ENCODE data around the gene CSTPP1. TPM values are rescaled to one million over a fixed set of nuclear protein-coding genes. Genes with fewer than 3 reads are reported as not detected.
A peak's percentile ranks its signal among the peaks of the same experiment; 100 is the strongest.

Gene CSTPP1
- total and polyA plus RNA-seq, 8 donors: 16.4 to 146 (median 37.3) TPM

- peaks cover 0 to 3% (median 1%) of the 10 kb centered on the region in 4 donors for H3K4me1 ChIP-seq
- no peak overlapping the region for H3K27ac ChIP-seq
- no peak overlapping the region for H3K4me3 ChIP-seq
- WGBS, 5 donors: 63 to 70% (median 64%) methylated on average over 22 to 23 of the region's 23 CpGs
- H3K27me3 ChIP-seq: no peaks in the 10 kb centered on the region
- peak; percentile 81 to 89 for DNase-seq
- intact Hi-C loops (cut with DNase I; ENCODE audit: low total_unique reads): loop anchor here (2.0 kb wide), 1 partner anchor 265 kb away; no protein-coding TSS in a partner anchor
- no peaks in the 10 kb centered on the region for H3K9me3 ChIP-seq
- TF ChIP-seq, protein P1, sequence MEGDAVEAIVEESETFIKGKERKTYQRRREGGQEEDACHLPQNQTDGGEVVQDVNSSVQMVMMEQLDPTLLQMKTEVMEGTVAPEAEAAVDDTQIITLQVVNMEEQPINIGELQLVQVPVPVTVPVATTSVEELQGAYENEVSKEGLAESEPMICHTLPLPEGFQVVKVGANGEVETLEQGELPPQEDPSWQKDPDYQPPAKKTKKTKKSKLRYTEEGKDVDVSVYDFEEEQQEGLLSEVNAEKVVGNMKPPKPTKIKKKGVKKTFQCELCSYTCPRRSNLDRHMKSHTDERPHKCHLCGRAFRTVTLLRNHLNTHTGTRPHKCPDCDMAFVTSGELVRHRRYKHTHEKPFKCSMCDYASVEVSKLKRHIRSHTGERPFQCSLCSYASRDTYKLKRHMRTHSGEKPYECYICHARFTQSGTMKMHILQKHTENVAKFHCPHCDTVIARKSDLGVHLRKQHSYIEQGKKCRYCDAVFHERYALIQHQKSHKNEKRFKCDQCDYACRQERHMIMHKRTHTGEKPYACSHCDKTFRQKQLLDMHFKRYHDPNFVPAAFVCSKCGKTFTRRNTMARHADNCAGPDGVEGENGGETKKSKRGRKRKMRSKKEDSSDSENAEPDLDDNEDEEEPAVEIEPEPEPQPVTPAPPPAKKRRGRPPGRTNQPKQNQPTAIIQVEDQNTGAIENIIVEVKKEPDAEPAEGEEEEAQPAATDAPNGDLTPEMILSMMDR (IDR thresholded peaks at IDR 0.05): peak in 5 of 7 experiments; percentile 79 to 95 (median 88)
- TF ChIP-seq POLR2AphosphoS5 (IDR thresholded peaks at IDR 0.05) (peak in 1 of 3 donors; percentile 68), EP300 (IDR thresholded peaks at IDR 0.05) (no peak)
- H3K36me3 ChIP-seq: peaks cover 0 to 72% (median 47%) of the 10 kb centered on the region in 4 donors
Measured at GRCh38 chr11:46889689-46890475, 46.7 kb upstream of the CSTPP1 start.

GRCh38 chr11:46890665-46891064, 45.9 kb upstream of the CSTPP1 start:
- H3K4me1 ChIP-seq: peaks cover 0 to 11% (median 8%) of the 10 kb centered on the region in 4 donors
- WGBS, 5 donors: 91 to 100% (median 94%) methylated on average over 2 of the region's 2 CpGs
- H3K27ac ChIP-seq: no peak overlapping the region
- intact Hi-C loops (cut with DNase I; ENCODE audit: low total_unique reads): no loop called here
- TF ChIP-seq POLR2A (IDR thresholded peaks at IDR 0.05) (no peak), EP300 (IDR thresholded peaks at IDR 0.05) (no peak), POLR2AphosphoS5 (IDR thresholded peaks at IDR 0.05) (no peak)
- DNase-seq: no peak
- no peaks in the 10 kb centered on the region for H3K27me3 ChIP-seq
- H3K4me3 ChIP-seq: no peak overlapping the region
- no peaks in the 10 kb centered on the region for H3K9me3 ChIP-seq
- H3K36me3 ChIP-seq: peaks cover 0 to 72% (median 45%) of the 10 kb centered on the region in 4 donors

DNA sequence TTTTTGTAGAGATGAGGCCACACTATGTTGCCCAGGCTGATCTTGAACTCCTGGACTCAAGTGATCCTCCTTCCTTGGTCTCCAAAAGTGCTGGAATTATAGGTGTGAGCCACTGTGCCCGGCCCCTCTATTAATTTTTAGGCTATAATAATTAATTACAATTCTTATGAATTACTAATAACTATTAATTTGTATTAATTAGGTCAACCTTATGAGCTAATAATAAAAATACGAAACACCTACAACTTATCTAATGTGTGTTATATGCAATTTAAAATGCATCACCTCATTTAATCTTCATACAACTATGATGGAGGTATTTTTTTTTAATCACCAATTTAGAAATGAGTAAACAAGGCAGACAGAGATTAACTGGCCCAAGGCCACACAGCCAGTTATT, 44.5 kb upstream of the CSTPP1 start:
- no peak for TF ChIP-seq POLR2A (IDR thresholded peaks at IDR 0.05)
- no peak for TF ChIP-seq EP300 (IDR thresholded peaks at IDR 0.05)
- TF ChIP-seq, protein P1 (IDR thresholded peaks at IDR 0.05): no peak
- TF ChIP-seq POLR2AphosphoS5 (IDR thresholded peaks at IDR 0.05): no peak
- peaks cover 0 to 21% (median 14%) of the 10 kb centered on the region in 4 donors for H3K4me1 ChIP-seq
- H3K4me3 ChIP-seq: no peak overlapping the region
- H3K27me3 ChIP-seq: no peaks in the 10 kb centered on the region
- peaks cover 0 to 65% (median 40%) of the 10 kb centered on the region in 4 donors for H3K36me3 ChIP-seq
- no peak overlapping the region for H3K27ac ChIP-seq
- no peaks in the 10 kb centered on the region for H3K9me3 ChIP-seq
- DNase-seq: no peak
- WGBS, 5 donors: 69 to 89% (median 74%) methylated on average over 2 of the region's 2 CpGs
- intact Hi-C loops (cut with DNase I; ENCODE audit: low total_unique reads): no loop called here

- no peak overlapping the region for H3K27ac ChIP-seq
- no peaks in the 10 kb centered on the region for H3K9me3 ChIP-seq
- no peak for TF ChIP-seq POLR2AphosphoS5 (IDR thresholded peaks at IDR 0.05)
- TF ChIP-seq POLR2A (IDR thresholded peaks at IDR 0.05): no peak
- TF ChIP-seq, protein P1 (IDR thresholded peaks at IDR 0.05): no peak
- no peak for TF ChIP-seq EP300 (IDR thresholded peaks at IDR 0.05)
- DNase-seq: no peak
- no peaks in the 10 kb centered on the region for H3K27me3 ChIP-seq
- 90 to 97% (median 93%) methylated on average over 5 to 9 of the region's 9 CpGs for WGBS, 5 donors
- peaks cover 0 to 59% (median 37%) of the 10 kb centered on the region in 4 donors for H3K36me3 ChIP-seq
- H3K4me3 ChIP-seq: no peak overlapping the region
- intact Hi-C loops (cut with DNase I; ENCODE audit: low total_unique reads): no loop called here
- H3K4me1 ChIP-seq: peaks cover 0 to 21% (median 14%) of the 10 kb centered on the region in 4 donors
Measured at GRCh38 chr11:46892838-46893237, 43.7 kb upstream of the CSTPP1 start.

Measured in stomach (tissue), 9 donors.